Ovary (tissue), 9 donors: Measurements from ENCODE around the gene GRID1. TPM values are rescaled to one million over a fixed set of nuclear protein-coding genes. Genes with fewer than 3 reads are reported as not detected.

Experiments used
- DNase-seq, 5 donors: peaks; one replicate each; pipeline ENCODE4 v3.0.0-alpha.2; 2019 to 2020
- H3K27ac ChIP-seq, 2 donors: fragments of 200-600 bp; one replicate each; pipeline versions ENCODE4 v1.5.1 to v1.8.0; 2019 to 2022
- H3K27me3 ChIP-seq: fragments of 200-600 bp; one replicate; pipeline ENCODE4 v1.8.0; 2022
- H3K36me3 ChIP-seq: fragments of 200-600 bp; sonication (generic); one replicate; pipeline ENCODE4 v1.5.1; 2019
- H3K4me1 ChIP-seq: one replicate; pipeline ENCODE4 v1.8.1; 2013; ENCODE audit warnings: mild to moderate bottlenecking, moderate library complexity; ENCODE audit not compliant: insufficient read depth
- H3K4me3 ChIP-seq: fragments of 200-600 bp; sonication (generic); one replicate; pipeline ENCODE4 v1.5.1; 2017
- H3K9me3 ChIP-seq, 2 donors: fragments of 200-600 bp in 1 of 2; sonication (generic) in 1 of 2; one replicate each; pipeline versions ENCODE4 v1.5.1 to v1.8.1; 2013 to 2019; ENCODE audit warnings: mild to moderate bottlenecking in 1 of 2, moderate library complexity in 1 of 2
- EP300 ChIP-seq: sonication (generic); formaldehyde crosslinking; IDR thresholded peaks from one replicate; pipeline ENCODE4 v1.6.1; 2017; ENCODE audit warnings: antibody characterized with exemption
- POLR2A ChIP-seq: fragments of 450-650 bp; IDR thresholded peaks from one replicate; pipeline ENCODE4 v1.6.1; 2017; ENCODE audit warnings: antibody characterized with exemption, mild to moderate bottlenecking, moderate library complexity
- WGBS, 3 donors: extraction: QIAGEN DNeasy Blood & Tissue Kit in 1 of 3; methylation state at CpG; one replicate each; pipeline versions ENCODE4 v1.1.5 to v1.1.7; 2013 to 2017; 5-methylcytosine and 5-hydroxymethylcytosine counted together
- intact Hi-C, 4 donors: fragments of 100-400 bp; cut with DNase I; formaldehyde crosslinking; loops; one replicate each; pipeline versions ENCODE4 v1.11.0 to v1.15.1; 2022 to 2023
- polyA plus RNA-seq, 2 donors: library from polyadenylated mRNA; stranded (reverse); fragments of 200-250 nt in 1 of 2; fragments of 350-450 nt in 1 of 2; fragmentation: Illumina TruSeq in 1 of 2; extraction: RNeasy Lipid Tissue Mini Kit (QIAGEN cat#74804) in 1 of 2; gene quantifications; one replicate each; pipeline ENCODE4 v1.2.3, GENCODE V29; 2013 to 2014
- total RNA-seq, 7 donors: library from RNA; depleted of rRNA in 2 of 7; stranded (reverse); fragments of >200 nt in 2 of 7; fragmentation: NEBNext Ultra II Directional in 3 of 7; extraction: Animal tissue kit (Norgen Biotek cat#: 25700) in 3 of 7; gene quantifications; one replicate each; pipeline versions ENCODE4 v1.1.0 to v1.2.4, GENCODE V29; 2016 to 2023
- TF ChIP-seq, protein P1 (sequence below), 3 donors: fragments of 450-650 bp in 2 of 3; fragments of 200-600 bp in 1 of 3; IDR thresholded peaks; one replicate each; pipeline versions ENCODE4 v1.5.1 to v1.8.0; 2016 to 2022; ENCODE audit warnings: antibody characterized with exemption in 3 of 3, mild to moderate bottlenecking in 1 of 3
- donor health status: DM: no; HTN: no; CAD: no; lungs with moderate emphysema.
- donor health status: DM: no; HTN: no; CAD: no.
- donor health status: Bipolar disorder and iron deficiency.
- donor health status: DM: yes; HTN: yes; CAD: no.
- donor health status: DM: no; HTN: no; CAD: no.
- donor health status: DM: yes; HTN: yes; CAD: no.

The GRID1 gene
- total and polyA plus RNA-seq, 9 donors = 0.57 to 6.2 (median 1.8) TPM

DNA sequence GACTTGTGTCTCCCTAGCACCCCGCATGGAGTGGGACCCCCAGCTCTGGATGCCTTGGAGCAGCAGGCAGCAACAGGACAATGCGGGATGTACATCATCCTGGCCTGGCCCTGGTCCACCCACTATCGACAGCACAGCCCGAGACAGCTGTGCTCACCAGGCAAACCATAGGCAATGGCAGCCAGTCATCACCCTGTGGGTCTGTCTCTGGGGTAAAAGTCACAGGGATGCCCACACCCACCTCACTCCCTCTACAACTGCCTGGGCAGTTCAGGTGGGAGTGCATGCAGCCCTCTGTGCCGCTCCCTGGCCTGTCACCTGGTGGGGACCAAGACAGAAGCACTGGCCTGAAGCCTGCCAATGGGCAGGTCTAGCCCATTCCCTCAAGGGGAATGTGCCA, 147.8 kb downstream of the GRID1 start:
- 84 to 87% (median 85%) methylated on average over 5 of the region's 5 CpGs for WGBS, 3 donors

GRCh38 chr10:86218160-86218559, 148.4 kb downstream of the GRID1 start:
- no peaks in the 10 kb centered on the region for H3K9me3 ChIP-seq
- no peak overlapping the region for H3K4me3 ChIP-seq
- no peak for TF ChIP-seq EP300
- TF ChIP-seq, protein P1, sequence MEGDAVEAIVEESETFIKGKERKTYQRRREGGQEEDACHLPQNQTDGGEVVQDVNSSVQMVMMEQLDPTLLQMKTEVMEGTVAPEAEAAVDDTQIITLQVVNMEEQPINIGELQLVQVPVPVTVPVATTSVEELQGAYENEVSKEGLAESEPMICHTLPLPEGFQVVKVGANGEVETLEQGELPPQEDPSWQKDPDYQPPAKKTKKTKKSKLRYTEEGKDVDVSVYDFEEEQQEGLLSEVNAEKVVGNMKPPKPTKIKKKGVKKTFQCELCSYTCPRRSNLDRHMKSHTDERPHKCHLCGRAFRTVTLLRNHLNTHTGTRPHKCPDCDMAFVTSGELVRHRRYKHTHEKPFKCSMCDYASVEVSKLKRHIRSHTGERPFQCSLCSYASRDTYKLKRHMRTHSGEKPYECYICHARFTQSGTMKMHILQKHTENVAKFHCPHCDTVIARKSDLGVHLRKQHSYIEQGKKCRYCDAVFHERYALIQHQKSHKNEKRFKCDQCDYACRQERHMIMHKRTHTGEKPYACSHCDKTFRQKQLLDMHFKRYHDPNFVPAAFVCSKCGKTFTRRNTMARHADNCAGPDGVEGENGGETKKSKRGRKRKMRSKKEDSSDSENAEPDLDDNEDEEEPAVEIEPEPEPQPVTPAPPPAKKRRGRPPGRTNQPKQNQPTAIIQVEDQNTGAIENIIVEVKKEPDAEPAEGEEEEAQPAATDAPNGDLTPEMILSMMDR (IDR thresholded peaks at IDR 0.05) = no peak
- no peak for TF ChIP-seq POLR2A
- WGBS, 3 donors = 89 to 96% (median 90%) methylated on average over 4 of the region's 4 CpGs
- no peak for DNase-seq
- H3K4me1 ChIP-seq = no peaks in the 10 kb centered on the region
- H3K36me3 ChIP-seq = no peaks in the 10 kb centered on the region
- no peaks in the 10 kb centered on the region for H3K27me3 ChIP-seq
- no peak overlapping the region for H3K27ac ChIP-seq
- intact Hi-C loops = no loop called here

More for the DNA sequence above, 147.8 kb downstream of the GRID1 start:
- no peaks in the 10 kb centered on the region for H3K4me1 ChIP-seq
- H3K27me3 ChIP-seq = no peaks in the 10 kb centered on the region
- no peaks in the 10 kb centered on the region for H3K9me3 ChIP-seq
- no peak for DNase-seq
- no peak overlapping the region for H3K4me3 ChIP-seq
- H3K27ac ChIP-seq = no peak overlapping the region
- no peaks in the 10 kb centered on the region for H3K36me3 ChIP-seq
- TF ChIP-seq POLR2A (no peak), EP300 (no peak)
- TF ChIP-seq, protein P1 (IDR thresholded peaks at IDR 0.05) = no peak
- intact Hi-C loops = no loop called here

GRCh38 chr10:86217371-86218080, 149.1 kb downstream of the GRID1 start:
- TF ChIP-seq, protein P1 (IDR thresholded peaks at IDR 0.05) = no peak
- TF ChIP-seq POLR2A (no peak), EP300 (no peak)
- intact Hi-C loops = no loop called here
- no peaks in the 10 kb centered on the region for H3K36me3 ChIP-seq
- 71 to 76% (median 75%) methylated on average over 10 of the region's 10 CpGs for WGBS, 3 donors
- DNase-seq = no peak
- H3K27ac ChIP-seq = no peak overlapping the region
- H3K27me3 ChIP-seq = no peaks in the 10 kb centered on the region
- H3K4me1 ChIP-seq = no peaks in the 10 kb centered on the region
- no peaks in the 10 kb centered on the region for H3K9me3 ChIP-seq
- no peak overlapping the region for H3K4me3 ChIP-seq

DNA sequence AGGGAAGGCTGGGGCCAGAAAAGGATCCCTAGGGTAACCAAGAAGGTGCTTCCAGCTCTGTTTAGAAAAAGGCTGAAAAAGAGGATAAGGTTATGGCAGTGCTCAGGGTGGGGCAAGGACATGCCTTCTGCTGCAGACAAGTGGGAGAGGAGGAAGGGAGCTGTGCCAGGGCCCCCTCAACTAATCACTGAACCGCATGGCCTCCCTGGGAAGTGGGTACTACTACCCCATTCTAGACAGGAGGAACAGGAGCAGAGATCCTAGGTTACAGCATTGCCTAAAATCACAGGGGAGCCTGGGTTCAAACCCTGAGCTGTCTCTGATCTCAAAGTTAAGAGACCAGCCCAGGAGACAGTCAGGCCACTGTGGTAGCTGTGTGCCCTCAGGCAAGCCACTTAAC, 149.7 kb downstream of the GRID1 start:
- TF ChIP-seq, protein P1 (IDR thresholded peaks at IDR 0.05) = no peak
- no peak for TF ChIP-seq POLR2A
- Histone ChIP-seq H3K4me1 (no peaks in the 10 kb centered on the region), H3K4me3 (no peak overlapping the region), H3K36me3 (no peaks in the 10 kb centered on the region), H3K27ac (no peak overlapping the region), H3K27me3 (no peaks in the 10 kb centered on the region), H3K9me3 (no peaks in the 10 kb centered on the region)
- DNase-seq = no peak
- intact Hi-C loops = no loop called here
- 83 to 100% (median 86%) methylated on average over 1 of the region's 1 CpG for WGBS, 3 donors
